Posterior vena cava (tissue), 2 donors: Measurements from ENCODE around the gene SRPK3. TPM values are rescaled to one million over a fixed set of nuclear protein-coding genes. Genes with fewer than 3 reads are reported as not detected.
"Not testable (repeated sequence)": the region's sequence is repeated elsewhere in the genome, so short reads cannot be mapped to it uniquely, and the experiment has no call there.

Experiments
- DNase-seq: peaks from one replicate; pipeline ENCODE4 v3.0.0-alpha.2; 2020; ENCODE audit warnings: low spot score
- intact Hi-C, 2 donors: fragments of 100-400 bp; cut with DNase I; formaldehyde crosslinking; loops; one replicate each; pipeline versions ENCODE4 v1.14.1 to v1.14.2; 2022 to 2023
- long read RNA-seq, 2 donors: library from polyadenylated mRNA; unstranded; transcript quantifications; one replicate each; pipeline ENCODE4 v2.0.0, GENCODE V29; 2020 to 2021
- total RNA-seq, 2 donors: library from RNA; stranded (reverse); fragmentation: NEBNext Ultra II Directional; extraction: Animal tissue kit (Norgen Biotek cat#: 25700); gene quantifications; one replicate each; pipeline ENCODE4 v1.2.1, GENCODE V29; 2021
- donor health status: DM: yes; HTN: yes; CAD: no.
- donor health status: DM: yes; HTN: yes; CAD: no.

SRPK3 gene
- 1 to 10 TPM; 5.4 to 9.8 TPM for total RNA-seq
- long read RNA-seq, donor 1, partial matches to known transcripts, result 1 of 3 reads
- long read RNA-seq, donor 1, other reads (novel, unspliced or antisense), result 1 of 3 reads
- long read RNA-seq, donor 2, transcript SRPK3-202 (15 exons, 1,958 nt), result major isoform, 5 of 24 reads
- long read RNA-seq, donor 2, partial matches to known transcripts, result 7 of 24 reads
- long read RNA-seq, donor 2, other reads (novel, unspliced or antisense), result 8 of 24 reads

- no peak for DNase-seq
- intact Hi-C loops, result no loop called here
Measured at GRCh38 chrX:153780678-153781427, at the start of gene SRPK3. TSS of gene SRPK3 (plus strand) at chrX:153781041. CDS start at chrX:153781087, 46 bp downstream.

GRCh38 chrX:153731117-153731844, 49.6 kb upstream of the SRPK3 start:
- no peak for DNase-seq
- intact Hi-C loops, result no loop called here

- no peak for DNase-seq
- intact Hi-C loops, result no loop called here
Measured at GRCh38 chrX:153731845-153732215, 49.0 kb upstream of the SRPK3 start.

- intact Hi-C loops, result no loop called here
- no peak for DNase-seq
Measured at GRCh38 chrX:153732401-153732800, 48.4 kb upstream of the SRPK3 start.

- no peak for DNase-seq
- intact Hi-C loops, result no loop called here
Measured at GRCh38 chrX:153733651-153734240, 47.1 kb upstream of the SRPK3 start.

- no peak for DNase-seq
- intact Hi-C loops, result no loop called here
Measured at GRCh38 chrX:153734871-153735270, 46.0 kb upstream of the SRPK3 start.

GRCh38 chrX:153735274-153735673, 45.6 kb upstream of the SRPK3 start:
- DNase-seq, result no peak
- intact Hi-C loops, result no loop called here

- DNase-seq, result no peak
- intact Hi-C loops, result no loop called here
Measured at GRCh38 chrX:153736071-153736820, 44.6 kb upstream of the SRPK3 start.

- DNase-seq, result no peak
Measured at GRCh38 chrX:153736871-153737441, 43.9 kb upstream of the SRPK3 start.

GRCh38 chrX:153738056-153738605, 42.7 kb upstream of the SRPK3 start:
- DNase-seq, result no peak
- intact Hi-C loops, result no loop called here

More at GRCh38 chrX:153736871-153737441, 43.9 kb upstream of the SRPK3 start:
- intact Hi-C loops, result no loop called here

GRCh38 chrX:153739754-153740486, 40.9 kb upstream of the SRPK3 start:
- intact Hi-C loops, result no loop called here

GRCh38 chrX:153740631-153741222, 40.1 kb upstream of the SRPK3 start:
- intact Hi-C loops, result no loop called here

More at GRCh38 chrX:153739754-153740486, 40.9 kb upstream of the SRPK3 start:
- no peak for DNase-seq

GRCh38 chrX:153741446-153741845, 39.4 kb upstream of the SRPK3 start:
- no peak for DNase-seq
- intact Hi-C loops, result no loop called here

More at GRCh38 chrX:153740631-153741222, 40.1 kb upstream of the SRPK3 start:
- no peak for DNase-seq

GRCh38 chrX:153742111-153742510, 38.7 kb upstream of the SRPK3 start:
- DNase-seq, intact Hi-C loops: not testable (repeated sequence)

GRCh38 chrX:153742796-153743467, 37.9 kb upstream of the SRPK3 start:
- intact Hi-C loops, DNase-seq: not testable (repeated sequence)

- intact Hi-C loops, DNase-seq: not testable (repeated sequence)
Measured at GRCh38 chrX:153743468-153744209, 37.2 kb upstream of the SRPK3 start.
